SK-N-SH treated with all-trans-retinoic acid at 6 μM for 48 hours (cell line): ENCODE results near the gene DND1.
"Not testable (repeated sequence)": the region's sequence is repeated elsewhere in the genome, so short reads cannot be mapped to it uniquely, and the experiment has no call there.

Experiments used
- ATAC-seq: fragments of 200-7000 bp; cut with Tn5 transposase; 3 replicates; pipeline ENCODE4 v1.9.1; 2020; ENCODE audit warnings: mild to moderate bottlenecking, moderate library complexity
- ARNTL ChIP-seq: fragments of 450-650 bp; formaldehyde crosslinking; IDR thresholded peaks from 2 replicates; pipeline ENCODE4 v1.5.0; 2020; ENCODE audit warnings: low read depth, mild to moderate bottlenecking, moderate library complexity, borderline replicate concordance
- BACH2 ChIP-seq: fragments of 250-450 bp; sonication (Bioruptor Pico); IDR thresholded peaks from 2 replicates; pipeline ENCODE4 v1.9.0; 2021; ENCODE audit warnings: mild to moderate bottlenecking, borderline replicate concordance
- CSDC2 ChIP-seq: fragments of 250-450 bp; sonication (Bioruptor Pico); IDR thresholded peaks from 2 replicates; pipeline ENCODE4 v1.5.0; 2020; ENCODE audit warnings: mild to moderate bottlenecking, moderate library complexity
- ESRRG ChIP-seq: fragments of 250-450 bp; sonication (Bioruptor Pico); IDR thresholded peaks from 2 replicates; pipeline ENCODE4 v1.6.1; 2021; ENCODE audit warnings: mild to moderate bottlenecking
- ISL1 ChIP-seq: fragments of 250-450 bp; sonication (Bioruptor Pico); IDR thresholded peaks from 2 replicates; pipeline ENCODE4 v2.1.2; 2022; ENCODE audit warnings: mild to moderate bottlenecking, moderate library complexity
- OSR1 ChIP-seq: fragments of 250-450 bp; sonication (Bioruptor Pico); IDR thresholded peaks from 2 replicates; pipeline ENCODE4 v1.8.0; 2022; ENCODE audit warnings: moderate library complexity, mild to moderate bottlenecking, inconsistent platforms
- PPARA ChIP-seq: fragments of 250-450 bp; sonication (Bioruptor Pico); IDR thresholded peaks from 2 replicates; pipeline ENCODE4 v1.5.0; 2020; ENCODE audit warnings: mild to moderate bottlenecking, borderline replicate concordance
- RARB ChIP-seq: fragments of 250-450 bp; sonication (Bioruptor Pico); IDR thresholded peaks from 2 replicates; pipeline ENCODE4 v1.8.0; 2021; ENCODE audit warnings: mild to moderate bottlenecking, moderate library complexity
- SNAI2 ChIP-seq: fragments of 250-450 bp; sonication (Bioruptor Pico); IDR thresholded peaks from 2 replicates; pipeline ENCODE4 v1.5.0; 2020; ENCODE audit warnings: mild to moderate bottlenecking, moderate library complexity
- TCF4 ChIP-seq: fragments of 250-450 bp; sonication (Bioruptor Pico); IDR thresholded peaks from 2 replicates; pipeline ENCODE4 v1.8.0; 2021; ENCODE audit warnings: mild to moderate bottlenecking, moderate library complexity, borderline replicate concordance
- TOX ChIP-seq: fragments of 250-450 bp; sonication (Bioruptor Pico); IDR thresholded peaks from 2 replicates; pipeline ENCODE4 v1.8.0; 2021; ENCODE audit warnings: mild to moderate bottlenecking, moderate library complexity, borderline replicate concordance
- ZC3H10 ChIP-seq: fragments of 250-450 bp; sonication (Bioruptor Pico); IDR thresholded peaks from 2 replicates; pipeline ENCODE4 v1.5.1; 2021; ENCODE audit warnings: mild to moderate bottlenecking, moderate library complexity
- ZFP3 ChIP-seq: fragments of 250-450 bp; sonication (Bioruptor Pico); IDR thresholded peaks from 2 replicates; pipeline ENCODE4 v1.5.0; 2020; ENCODE audit warnings: mild to moderate bottlenecking, moderate library complexity
- ZFP30 ChIP-seq: fragments of 450-650 bp; formaldehyde crosslinking; IDR thresholded peaks from 2 replicates; pipeline ENCODE4 v1.5.0; 2022; ENCODE audit warnings: mild to moderate bottlenecking, moderate library complexity
- ZNF565 ChIP-seq: fragments of 450-650 bp; formaldehyde crosslinking; conservative IDR thresholded peaks from 2 replicates; pipeline ENCODE4 v1.5.0; 2020; ENCODE audit warnings: low read depth, mild to moderate bottlenecking, moderate library complexity
- ZNF70 ChIP-seq: fragments of 450-650 bp; formaldehyde crosslinking; IDR thresholded peaks from 2 replicates; pipeline ENCODE4 v1.5.0; 2020; ENCODE audit warnings: mild to moderate bottlenecking, moderate library complexity
- ZNF8 ChIP-seq: fragments of 450-650 bp; formaldehyde crosslinking; IDR thresholded peaks from 2 replicates; pipeline ENCODE4 v1.5.0; 2020; ENCODE audit warnings: mild to moderate bottlenecking, moderate library complexity
- TF ChIP-seq, protein P1 (sequence below): fragments of 250-450 bp; sonication (Bioruptor Pico); IDR thresholded peaks from 2 replicates; pipeline ENCODE4 v1.8.0; 2021; ENCODE audit warnings: low read depth, mild to moderate bottlenecking, moderate library complexity, borderline replicate concordance
- TF ChIP-seq, protein P2 (sequence below): fragments of 250-450 bp; sonication (Bioruptor Pico); IDR thresholded peaks from 2 replicates; pipeline ENCODE4 v1.5.1; 2021; ENCODE audit warnings: mild to moderate bottlenecking, moderate library complexity
- TF ChIP-seq, protein P3 (sequence below): fragments of 250-450 bp; sonication (Bioruptor Pico); IDR thresholded peaks from 2 replicates; pipeline ENCODE4 v1.5.0; 2020; ENCODE audit warnings: mild to moderate bottlenecking, moderate library complexity
- TF ChIP-seq, protein P4 (sequence below): fragments of 250-450 bp; sonication (Bioruptor Pico); IDR thresholded peaks from 2 replicates; pipeline ENCODE4 v1.8.0; 2020; ENCODE audit warnings: mild to moderate bottlenecking, moderate library complexity, borderline replicate concordance

The DND1 gene

DNA sequence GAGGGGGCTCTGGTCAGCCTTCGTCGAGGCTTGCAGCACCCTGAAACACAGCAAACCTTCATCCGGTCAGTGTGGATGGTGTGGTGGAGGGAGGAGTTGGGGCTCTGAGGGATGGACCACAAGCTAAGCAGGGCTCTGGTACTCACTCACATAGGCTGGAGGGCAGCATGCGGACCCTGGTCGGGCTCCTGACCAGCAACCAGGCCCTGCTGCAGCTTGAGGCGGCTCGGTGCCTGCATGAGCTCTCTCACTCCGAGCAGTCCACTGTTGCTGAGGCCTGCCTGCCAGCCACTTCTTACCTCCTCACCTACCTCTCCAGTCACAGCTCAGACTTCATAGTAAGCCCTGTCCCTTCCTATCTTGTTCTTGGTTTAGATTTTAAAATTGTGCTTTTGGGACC is 31.7 kb downstream of the DND1 start:
- ATAC-seq = no peak
- TF ChIP-seq ESRRG = no peak
- TF ChIP-seq, protein P1, sequence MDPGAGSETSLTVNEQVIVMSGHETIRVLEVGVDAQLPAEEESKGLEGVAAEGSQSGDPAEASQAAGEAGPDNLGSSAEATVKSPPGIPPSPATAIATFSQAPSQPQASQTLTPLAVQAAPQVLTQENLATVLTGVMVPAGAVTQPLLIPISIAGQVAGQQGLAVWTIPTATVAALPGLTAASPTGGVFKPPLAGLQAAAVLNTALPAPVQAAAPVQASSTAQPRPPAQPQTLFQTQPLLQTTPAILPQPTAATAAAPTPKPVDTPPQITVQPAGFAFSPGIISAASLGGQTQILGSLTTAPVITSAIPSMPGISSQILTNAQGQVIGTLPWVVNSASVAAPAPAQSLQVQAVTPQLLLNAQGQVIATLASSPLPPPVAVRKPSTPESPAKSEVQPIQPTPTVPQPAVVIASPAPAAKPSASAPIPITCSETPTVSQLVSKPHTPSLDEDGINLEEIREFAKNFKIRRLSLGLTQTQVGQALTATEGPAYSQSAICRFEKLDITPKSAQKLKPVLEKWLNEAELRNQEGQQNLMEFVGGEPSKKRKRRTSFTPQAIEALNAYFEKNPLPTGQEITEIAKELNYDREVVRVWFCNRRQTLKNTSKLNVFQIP = no peak
- no peak for TF ChIP-seq RARB
- TF ChIP-seq SNAI2 (CRISPR knock-in tag) = no peak
- TF ChIP-seq, protein P2, sequence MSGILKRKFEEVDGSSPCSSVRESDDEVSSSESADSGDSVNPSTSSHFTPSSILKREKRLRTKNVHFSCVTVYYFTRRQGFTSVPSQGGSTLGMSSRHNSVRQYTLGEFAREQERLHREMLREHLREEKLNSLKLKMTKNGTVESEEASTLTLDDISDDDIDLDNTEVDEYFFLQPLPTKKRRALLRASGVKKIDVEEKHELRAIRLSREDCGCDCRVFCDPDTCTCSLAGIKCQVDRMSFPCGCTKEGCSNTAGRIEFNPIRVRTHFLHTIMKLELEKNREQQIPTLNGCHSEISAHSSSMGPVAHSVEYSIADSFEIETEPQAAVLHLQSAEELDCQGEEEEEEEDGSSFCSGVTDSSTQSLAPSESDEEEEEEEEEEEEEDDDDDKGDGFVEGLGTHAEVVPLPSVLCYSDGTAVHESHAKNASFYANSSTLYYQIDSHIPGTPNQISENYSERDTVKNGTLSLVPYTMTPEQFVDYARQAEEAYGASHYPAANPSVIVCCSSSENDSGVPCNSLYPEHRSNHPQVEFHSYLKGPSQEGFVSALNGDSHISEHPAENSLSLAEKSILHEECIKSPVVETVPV (CRISPR knock-in tag) = no peak
- TF ChIP-seq CSDC2 (CRISPR knock-in tag) = no peak
- TF ChIP-seq TCF4 (CRISPR knock-in tag) = no peak
- TF ChIP-seq ZNF70 = no peak
- no peak for TF ChIP-seq ZNF565 (CRISPR knock-in tag)
- TF ChIP-seq ISL1 (CRISPR knock-in tag) = no peak
- no peak for TF ChIP-seq TOX (CRISPR knock-in tag)
- TF ChIP-seq, protein P3, sequence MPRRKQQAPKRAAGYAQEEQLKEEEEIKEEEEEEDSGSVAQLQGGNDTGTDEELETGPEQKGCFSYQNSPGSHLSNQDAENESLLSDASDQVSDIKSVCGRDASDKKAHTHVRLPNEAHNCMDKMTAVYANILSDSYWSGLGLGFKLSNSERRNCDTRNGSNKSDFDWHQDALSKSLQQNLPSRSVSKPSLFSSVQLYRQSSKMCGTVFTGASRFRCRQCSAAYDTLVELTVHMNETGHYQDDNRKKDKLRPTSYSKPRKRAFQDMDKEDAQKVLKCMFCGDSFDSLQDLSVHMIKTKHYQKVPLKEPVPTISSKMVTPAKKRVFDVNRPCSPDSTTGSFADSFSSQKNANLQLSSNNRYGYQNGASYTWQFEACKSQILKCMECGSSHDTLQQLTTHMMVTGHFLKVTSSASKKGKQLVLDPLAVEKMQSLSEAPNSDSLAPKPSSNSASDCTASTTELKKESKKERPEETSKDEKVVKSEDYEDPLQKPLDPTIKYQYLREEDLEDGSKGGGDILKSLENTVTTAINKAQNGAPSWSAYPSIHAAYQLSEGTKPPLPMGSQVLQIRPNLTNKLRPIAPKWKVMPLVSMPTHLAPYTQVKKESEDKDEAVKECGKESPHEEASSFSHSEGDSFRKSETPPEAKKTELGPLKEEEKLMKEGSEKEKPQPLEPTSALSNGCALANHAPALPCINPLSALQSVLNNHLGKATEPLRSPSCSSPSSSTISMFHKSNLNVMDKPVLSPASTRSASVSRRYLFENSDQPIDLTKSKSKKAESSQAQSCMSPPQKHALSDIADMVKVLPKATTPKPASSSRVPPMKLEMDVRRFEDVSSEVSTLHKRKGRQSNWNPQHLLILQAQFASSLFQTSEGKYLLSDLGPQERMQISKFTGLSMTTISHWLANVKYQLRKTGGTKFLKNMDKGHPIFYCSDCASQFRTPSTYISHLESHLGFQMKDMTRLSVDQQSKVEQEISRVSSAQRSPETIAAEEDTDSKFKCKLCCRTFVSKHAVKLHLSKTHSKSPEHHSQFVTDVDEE (CRISPR knock-in tag) = no peak
- TF ChIP-seq PPARA (CRISPR knock-in tag) = no peak

DNA sequence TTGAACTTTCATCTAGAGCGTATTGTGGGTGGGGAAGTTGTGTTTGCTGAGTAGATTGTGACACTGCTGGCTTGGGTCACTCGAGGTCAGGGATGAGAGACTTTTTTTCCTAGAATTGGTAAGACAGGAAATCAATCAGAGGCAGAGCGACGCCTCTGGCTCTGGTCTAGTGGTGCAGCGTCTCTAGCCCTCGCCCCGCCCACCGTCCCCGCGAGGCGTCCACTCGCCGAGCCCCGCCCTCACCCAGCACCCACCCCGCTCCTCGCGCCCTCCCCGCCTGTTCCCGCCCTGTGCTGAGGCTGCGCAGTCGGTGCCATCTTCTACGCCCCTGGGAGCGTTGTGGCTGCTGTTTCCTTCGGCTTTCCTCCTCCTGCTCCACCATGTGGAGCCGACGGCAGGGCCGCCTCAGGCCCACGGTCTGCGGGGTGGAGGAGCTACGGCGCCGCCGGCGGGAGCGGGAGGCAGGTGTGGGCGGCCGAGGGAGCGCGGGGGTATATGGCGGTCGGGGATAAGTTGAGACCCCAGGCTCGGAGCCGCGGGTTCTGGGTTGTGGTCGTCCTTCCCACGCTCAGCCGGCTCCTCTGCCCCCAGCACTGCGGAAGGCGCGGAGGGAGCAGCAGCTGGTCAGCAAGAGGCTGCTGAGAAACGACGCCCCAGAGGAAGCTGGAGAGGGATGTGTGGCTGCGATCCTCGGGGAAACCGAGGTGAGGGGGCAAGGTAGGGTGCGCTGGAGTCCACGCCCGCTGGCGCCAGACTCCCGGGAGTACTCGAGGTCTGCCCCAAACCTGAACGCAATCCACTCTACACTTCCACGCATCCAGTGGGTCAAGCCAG is 34.0 kb downstream of the DND1 start, which contains the start of gene TMCO6:
Gene TMCO6 (plus strand): TSS at position 304 of the 834 bp plus-strand sequence. CDS start 77 bp downstream, at position 381.
- TF ChIP-seq ZFP3 (CRISPR knock-in tag) (peak; percentile 47; the same call in 1 of the 2 replicates), RARB (no peak), CSDC2 (CRISPR knock-in tag) (0 out of 2 replicates have a peak, but pooled peaks have one; percentile 62)
- TF ChIP-seq, protein P3 (CRISPR knock-in tag) = 0 out of 2 replicates have a peak, but pooled peaks have one; percentile 10
- peak; percentile 97 for ATAC-seq

DNA sequence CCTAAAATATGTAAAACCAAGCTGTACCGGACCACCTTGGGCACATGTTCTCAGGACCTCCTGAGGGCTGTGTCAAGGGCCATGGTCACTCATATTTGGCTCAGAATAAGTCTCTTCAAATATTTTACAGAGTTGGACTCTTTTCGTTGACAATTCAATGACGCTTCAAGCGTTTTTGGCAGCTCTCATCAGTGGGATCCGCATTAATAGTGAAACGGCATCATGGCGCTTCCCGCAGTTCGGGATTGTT is 34.6 kb downstream of the DND1 start:
- ATAC-seq = not testable (repeated sequence)

DNA sequence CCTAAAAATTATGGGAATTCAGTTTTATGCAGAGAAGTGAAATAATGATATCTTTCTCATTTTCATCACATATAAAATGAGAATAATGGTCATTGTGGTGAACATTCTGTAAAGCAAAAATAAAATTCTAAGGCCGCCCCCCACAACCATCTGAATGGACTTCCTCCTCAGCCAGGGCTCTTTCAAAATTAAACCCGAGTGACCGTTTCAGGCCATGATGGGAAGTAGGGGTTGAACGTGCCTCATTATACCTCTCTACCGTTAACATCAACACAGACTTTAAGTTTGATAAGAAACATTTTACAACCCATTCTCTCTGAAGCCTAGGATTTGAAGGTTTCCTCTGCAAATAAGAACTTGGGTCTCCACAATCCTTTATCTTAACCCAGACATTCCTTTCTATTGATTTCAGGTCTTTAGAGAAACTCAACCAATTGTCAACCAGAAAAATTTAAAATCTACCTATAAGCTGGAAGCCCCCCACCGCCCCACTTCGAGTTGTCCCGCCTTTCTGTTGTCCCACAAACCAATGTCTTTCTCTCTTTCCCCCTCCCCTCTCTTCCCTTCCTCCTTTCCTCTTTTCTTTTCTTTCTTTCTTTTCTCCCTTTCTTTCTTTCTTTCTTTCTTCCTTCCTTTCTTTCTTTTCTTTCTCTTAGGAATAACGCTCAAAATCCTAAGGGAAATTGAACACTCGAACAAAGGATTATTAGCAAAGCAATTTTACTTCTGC is 35.8 kb downstream of the DND1 start:
- ATAC-seq = no peak
- TF ChIP-seq, protein P4, sequence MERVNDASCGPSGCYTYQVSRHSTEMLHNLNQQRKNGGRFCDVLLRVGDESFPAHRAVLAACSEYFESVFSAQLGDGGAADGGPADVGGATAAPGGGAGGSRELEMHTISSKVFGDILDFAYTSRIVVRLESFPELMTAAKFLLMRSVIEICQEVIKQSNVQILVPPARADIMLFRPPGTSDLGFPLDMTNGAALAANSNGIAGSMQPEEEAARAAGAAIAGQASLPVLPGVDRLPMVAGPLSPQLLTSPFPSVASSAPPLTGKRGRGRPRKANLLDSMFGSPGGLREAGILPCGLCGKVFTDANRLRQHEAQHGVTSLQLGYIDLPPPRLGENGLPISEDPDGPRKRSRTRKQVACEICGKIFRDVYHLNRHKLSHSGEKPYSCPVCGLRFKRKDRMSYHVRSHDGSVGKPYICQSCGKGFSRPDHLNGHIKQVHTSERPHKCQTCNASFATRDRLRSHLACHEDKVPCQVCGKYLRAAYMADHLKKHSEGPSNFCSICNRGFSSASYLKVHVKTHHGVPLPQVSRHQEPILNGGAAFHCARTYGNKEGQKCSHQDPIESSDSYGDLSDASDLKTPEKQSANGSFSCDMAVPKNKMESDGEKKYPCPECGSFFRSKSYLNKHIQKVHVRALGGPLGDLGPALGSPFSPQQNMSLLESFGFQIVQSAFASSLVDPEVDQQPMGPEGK = no peak
- TF ChIP-seq CSDC2 (CRISPR knock-in tag) (no peak), ZFP3 (CRISPR knock-in tag) (no peak), RARB (no peak), BACH2 (CRISPR knock-in tag) (no peak), ZC3H10 (CRISPR knock-in tag) (no peak), ZFP30 (CRISPR knock-in tag) (no peak), ZNF70 (no peak), OSR1 (CRISPR knock-in tag) (no peak), SNAI2 (CRISPR knock-in tag) (no peak), ZNF565 (CRISPR knock-in tag) (no peak), ARNTL (CRISPR knock-in tag) (no peak), TOX (CRISPR knock-in tag) (no peak), ZNF8 (no peak)
- TF ChIP-seq, protein P2 (CRISPR knock-in tag) = no peak
